Heart left ventricle (tissue), 13 donors: ENCODE results near the gene METTL9.

Source experiments
- POLR2A ChIP-seq, 2 donors: fragments of 450-650 bp; IDR thresholded peaks; one replicate each; pipeline ENCODE4 v1.6.1; 2017; ENCODE audit warnings: antibody characterized with exemption in 2 of 2, mild to moderate bottlenecking in 2 of 2, moderate library complexity in 2 of 2
- TF ChIP-seq, protein P1 (sequence below), 12 donors: fragments of 200-600 bp; sonication (generic) in 4 of 12; IDR thresholded peaks; one replicate each; pipeline versions ENCODE4 v1.5.0 to v1.8.0; 2018 to 2022; ENCODE audit warnings: antibody characterized with exemption in 12 of 12, mild to moderate bottlenecking in 5 of 12
- donor health status: ischemic (EF 13 %, LVEDD 7.1; RV severe dilation, severe dysfunction).
- donor health status: DM: no; HTN: yes; CAD: no.
- donor health status: DM: no; HTN: no; CAD: no.
- donor health status: ischemic (EF 25% LVEDD 6.9; RV normal size, moderate dysfunction).
- donor health status: ischemic (EF 25% LVEDD 5.7; RV mildly dilated, moderate dysfunction).
- donor health status: ischemic (EF 35%, LVEDD 5.7; RV mildly dilated, moderate dysfunction).
- donor health status: nonischemic (EF 11% LVEDD 7.7; RV severe dilation, severe dysfunction).
- donor health status: DM: yes; HTN: yes; CAD: no.
- donor health status: PGD.
- donor health status: ischemic (EF 29% LVEDD 5.4; RV normal size, mild dysfunction).
- donor health status: nonischemic (EF 23%, LVEDD 6.1; RV moderate dilation, normal function).

- TF ChIP-seq, protein P1, sequence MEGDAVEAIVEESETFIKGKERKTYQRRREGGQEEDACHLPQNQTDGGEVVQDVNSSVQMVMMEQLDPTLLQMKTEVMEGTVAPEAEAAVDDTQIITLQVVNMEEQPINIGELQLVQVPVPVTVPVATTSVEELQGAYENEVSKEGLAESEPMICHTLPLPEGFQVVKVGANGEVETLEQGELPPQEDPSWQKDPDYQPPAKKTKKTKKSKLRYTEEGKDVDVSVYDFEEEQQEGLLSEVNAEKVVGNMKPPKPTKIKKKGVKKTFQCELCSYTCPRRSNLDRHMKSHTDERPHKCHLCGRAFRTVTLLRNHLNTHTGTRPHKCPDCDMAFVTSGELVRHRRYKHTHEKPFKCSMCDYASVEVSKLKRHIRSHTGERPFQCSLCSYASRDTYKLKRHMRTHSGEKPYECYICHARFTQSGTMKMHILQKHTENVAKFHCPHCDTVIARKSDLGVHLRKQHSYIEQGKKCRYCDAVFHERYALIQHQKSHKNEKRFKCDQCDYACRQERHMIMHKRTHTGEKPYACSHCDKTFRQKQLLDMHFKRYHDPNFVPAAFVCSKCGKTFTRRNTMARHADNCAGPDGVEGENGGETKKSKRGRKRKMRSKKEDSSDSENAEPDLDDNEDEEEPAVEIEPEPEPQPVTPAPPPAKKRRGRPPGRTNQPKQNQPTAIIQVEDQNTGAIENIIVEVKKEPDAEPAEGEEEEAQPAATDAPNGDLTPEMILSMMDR (IDR thresholded peaks at IDR 0.05), result no peak
- no peak for TF ChIP-seq POLR2A (IDR thresholded peaks at IDR 0.05)
Observed at GRCh38 chr16:21600031-21600773, 825 bp downstream of the METTL9 start.
